Mucosa of rectum (tissue), 2 donors: Measurements from ENCODE around the gene BMX.

Source experiments
- H3K27ac ChIP-seq, 2 donors: one replicate each; pipeline ENCODE4 v1.7.0; 2013; ENCODE audit warnings: inconsistent platforms in 2 of 2, low read depth in 2 of 2, low read length in 2 of 2
- H3K27me3 ChIP-seq, 2 donors: one replicate each; pipeline ENCODE4 v1.7.0; 2013; ENCODE audit warnings: low read length in 2 of 2; ENCODE audit not compliant: control insufficient read depth in 2 of 2, insufficient read depth in 2 of 2
- H3K36me3 ChIP-seq, 2 donors: one replicate each; pipeline ENCODE4 v1.7.0; 2013; ENCODE audit warnings: low read length in 2 of 2; ENCODE audit not compliant: control insufficient read depth in 2 of 2, insufficient read depth in 2 of 2
- H3K4me1 ChIP-seq, 2 donors: one replicate each; pipeline ENCODE4 v1.7.0; 2013; ENCODE audit warnings: low read length in 2 of 2, mild to moderate bottlenecking in 1 of 2; ENCODE audit not compliant: control insufficient read depth in 2 of 2, insufficient read depth in 2 of 2
- H3K4me3 ChIP-seq, 2 donors: one replicate each; pipeline ENCODE4 v1.7.0; 2013; ENCODE audit warnings: low read length in 2 of 2
- H3K9ac ChIP-seq, 2 donors: one replicate each; pipeline ENCODE4 v1.7.0; 2013; ENCODE audit warnings: low read length in 2 of 2, low read depth in 1 of 2, mild to moderate bottlenecking in 1 of 2
- H3K9me3 ChIP-seq, 2 donors: one replicate each; pipeline ENCODE4 v1.7.0; 2013; ENCODE audit warnings: low read length in 2 of 2; ENCODE audit not compliant: control insufficient read depth in 2 of 2
- donor health status: healthy.
- donor health status: Normal muscosa, but diverticular disease.

BMX gene

DNA sequence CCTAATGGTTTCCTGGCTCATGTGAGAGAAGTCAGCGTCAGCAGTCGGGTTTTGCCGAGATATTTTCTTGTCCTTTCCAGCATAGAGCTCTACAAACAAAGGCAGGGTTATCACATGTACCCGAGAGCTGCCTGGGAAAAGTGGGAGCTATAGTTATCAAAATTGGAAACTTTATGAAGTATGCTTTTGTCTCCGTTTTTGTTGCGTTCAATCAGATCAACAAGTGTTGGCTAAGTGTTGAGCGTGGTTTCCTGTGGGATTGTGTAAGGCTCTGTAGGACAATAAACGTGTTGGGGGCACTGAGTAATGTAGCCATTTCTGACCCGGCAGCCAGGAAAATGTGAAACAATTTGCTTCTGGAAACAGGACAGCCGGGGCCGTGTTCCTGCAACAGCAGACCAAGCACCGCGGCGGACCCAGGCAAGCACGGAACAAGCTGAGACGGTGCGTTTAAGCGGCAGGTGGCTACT is at the start of gene BMX:
TSS of gene BMX (plus strand) at position 311 of the 470 bp plus-strand sequence. CDS start 7,547 bp downstream, outside the sequence.
- Histone ChIP-seq H3K9me3 (no peaks in the 10 kb centered on the region), H3K9ac (no peak within 1 kb of the TSS), H3K27me3 (peaks cover 3 to 4% of the 10 kb centered on the region in 2 donors), H3K27ac (no peak within 1 kb of the TSS), H3K4me1 (no peaks in the 10 kb centered on the region), H3K4me3 (no peak within 1 kb of the TSS), H3K36me3 (no peaks in the 10 kb centered on the region)

DNA sequence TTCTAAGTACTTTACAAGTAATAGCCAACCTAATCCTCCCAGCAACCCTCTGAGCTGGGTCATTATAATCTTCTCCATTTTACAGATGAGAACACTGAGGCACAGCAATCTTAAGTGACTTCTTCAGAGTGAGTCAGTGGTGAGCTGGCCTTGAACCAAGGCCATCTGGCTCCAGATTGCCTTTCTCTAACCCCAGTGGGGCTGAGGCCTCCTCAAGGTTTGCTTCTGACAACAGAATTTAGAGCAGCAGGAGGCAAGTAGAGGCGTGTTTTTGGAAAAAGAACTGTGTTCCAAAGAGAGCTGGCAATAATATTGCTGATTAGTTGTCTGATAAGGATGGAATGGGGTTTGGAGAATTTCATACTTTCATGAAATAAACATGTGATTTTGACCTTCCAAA is 48.7 kb upstream of the BMX start:
- Histone ChIP-seq H3K36me3 (no peaks in the 10 kb centered on the region), H3K27ac (no peak overlapping the region), H3K9ac (no peak overlapping the region), H3K27me3 (peaks cover 0 to 8% of the 10 kb centered on the region in 2 donors), H3K4me1 (no peaks in the 10 kb centered on the region), H3K9me3 (no peaks in the 10 kb centered on the region), H3K4me3 (no peak overlapping the region)

GRCh38 chrX:15464704-15465103 is 35.9 kb upstream of the BMX start:
- Histone ChIP-seq H3K4me1 (no peaks in the 10 kb centered on the region), H3K27ac (no peak overlapping the region), H3K27me3 (peaks cover 5 to 13% of the 10 kb centered on the region in 2 donors), H3K9ac (no peak overlapping the region), H3K9me3 (no peaks in the 10 kb centered on the region), H3K4me3 (no peak overlapping the region), H3K36me3 (no peaks in the 10 kb centered on the region)

- Histone ChIP-seq H3K27ac (no peak overlapping the region), H3K9ac (no peak overlapping the region), H3K27me3 (peaks cover 5 to 13% of the 10 kb centered on the region in 2 donors)
These were observed 35.3 kb upstream of the BMX start for GRCh38 chrX:15465347-15465746.

GRCh38 chrX:15465896-15466651 is 34.5 kb upstream of the BMX start:
- Histone ChIP-seq H3K9ac (no peak overlapping the region), H3K9me3 (no peaks in the 10 kb centered on the region), H3K36me3 (no peaks in the 10 kb centered on the region), H3K4me1 (no peaks in the 10 kb centered on the region), H3K27me3 (peaks cover 3 to 13% of the 10 kb centered on the region in 2 donors), H3K4me3 (no peak overlapping the region), H3K27ac (no peak overlapping the region)

More at GRCh38 chrX:15465347-15465746, 35.3 kb upstream of the BMX start:
- no peaks in the 10 kb centered on the region for H3K4me1 ChIP-seq
- no peaks in the 10 kb centered on the region for H3K36me3 ChIP-seq
- no peaks in the 10 kb centered on the region for H3K9me3 ChIP-seq
- no peak overlapping the region for H3K4me3 ChIP-seq

GRCh38 chrX:15468036-15468435 is 32.6 kb upstream of the BMX start:
- H3K9ac ChIP-seq: no peak overlapping the region
- no peaks in the 10 kb centered on the region for H3K4me1 ChIP-seq
- no peak overlapping the region for H3K4me3 ChIP-seq
- H3K27ac ChIP-seq: no peak overlapping the region
- no peaks in the 10 kb centered on the region for H3K36me3 ChIP-seq
- peaks cover 3 to 13% of the 10 kb centered on the region in 2 donors for H3K27me3 ChIP-seq
- H3K9me3 ChIP-seq: no peaks in the 10 kb centered on the region

- H3K9me3 ChIP-seq: no peaks in the 10 kb centered on the region
- peaks cover 3 to 10% of the 10 kb centered on the region in 2 donors for H3K27me3 ChIP-seq
- no peak overlapping the region for H3K9ac ChIP-seq
- no peak overlapping the region for H3K4me3 ChIP-seq
- H3K27ac ChIP-seq: peak overlapping the region; percentile 4 to 48
- no peaks in the 10 kb centered on the region for H3K4me1 ChIP-seq
- H3K36me3 ChIP-seq: no peaks in the 10 kb centered on the region
These were observed 31.0 kb upstream of the BMX start for GRCh38 chrX:15469613-15470012.

DNA sequence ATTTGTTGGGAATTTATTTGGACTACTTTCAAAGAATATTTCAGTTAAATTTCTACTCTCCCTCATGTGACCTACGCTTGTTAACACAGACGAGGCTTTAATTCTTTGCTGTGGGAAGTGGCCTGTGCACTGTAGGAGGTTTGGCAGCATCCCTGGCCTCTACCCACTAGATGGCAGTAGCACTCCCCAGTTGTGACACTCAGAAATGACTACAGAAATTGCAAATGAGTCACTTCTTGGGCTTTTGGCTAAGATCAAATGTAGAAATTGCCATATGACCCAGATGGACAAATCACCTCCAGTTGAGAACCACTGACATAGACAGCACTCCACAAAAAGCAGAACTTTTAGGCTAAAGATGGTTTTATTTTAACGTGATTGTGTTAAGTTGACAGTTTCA is 29.6 kb upstream of the BMX start:
- peaks cover 3 to 4% of the 10 kb centered on the region in 2 donors for H3K27me3 ChIP-seq
- H3K9me3 ChIP-seq: no peaks in the 10 kb centered on the region
- H3K27ac ChIP-seq: no peak overlapping the region
- H3K9ac ChIP-seq: no peak overlapping the region
- no peaks in the 10 kb centered on the region for H3K4me1 ChIP-seq
- H3K36me3 ChIP-seq: no peaks in the 10 kb centered on the region
- H3K4me3 ChIP-seq: no peak overlapping the region

DNA sequence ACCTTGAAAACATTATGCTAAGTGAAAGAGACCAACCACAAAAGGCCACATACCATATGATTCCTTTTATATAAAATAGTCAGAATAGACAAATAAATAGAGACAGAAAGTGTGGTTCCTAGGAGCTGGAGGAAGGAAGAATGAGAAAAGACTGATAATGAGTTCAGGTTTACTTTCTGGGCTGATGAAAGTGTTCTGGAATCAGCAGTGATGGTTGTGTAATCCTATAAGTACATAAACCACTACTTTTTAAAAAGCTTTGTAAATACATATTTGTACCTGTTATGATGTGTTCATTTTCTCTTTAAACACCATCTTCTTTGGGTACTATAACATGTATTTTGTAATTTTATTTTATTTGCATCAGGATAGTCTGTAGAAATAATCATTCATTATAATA is 28.1 kb upstream of the BMX start:
- H3K9ac ChIP-seq: no peak overlapping the region
- no peak overlapping the region for H3K4me3 ChIP-seq
- no peaks in the 10 kb centered on the region for H3K36me3 ChIP-seq
- H3K9me3 ChIP-seq: no peaks in the 10 kb centered on the region
- H3K27me3 ChIP-seq: peaks cover 0 to 2% of the 10 kb centered on the region in 2 donors
- H3K27ac ChIP-seq: no peak overlapping the region
- no peaks in the 10 kb centered on the region for H3K4me1 ChIP-seq

DNA sequence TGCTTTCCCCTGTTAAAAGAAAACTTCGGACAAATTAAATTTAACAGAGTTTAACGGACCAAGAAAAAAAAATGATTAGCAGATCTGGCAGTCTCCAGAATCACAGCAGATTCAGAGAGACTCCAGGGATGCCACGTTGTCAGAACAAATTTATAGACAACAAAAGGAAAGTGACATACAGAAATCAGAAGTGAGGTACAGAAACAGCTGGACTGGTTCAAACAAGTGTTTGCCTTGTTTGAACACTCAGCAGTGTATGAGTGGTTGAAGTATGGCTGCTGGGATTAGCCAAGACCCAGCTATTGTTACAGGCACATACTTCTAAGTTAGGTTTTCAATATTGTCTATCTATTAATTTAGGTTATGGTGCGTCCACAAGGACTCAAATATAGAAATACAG is 26.6 kb upstream of the BMX start:
- Histone ChIP-seq H3K4me3 (no peak overlapping the region), H3K27ac (no peak overlapping the region), H3K4me1 (no peaks in the 10 kb centered on the region), H3K9me3 (no peaks in the 10 kb centered on the region), H3K9ac (no peak overlapping the region), H3K27me3 (peaks cover 0 to 6% of the 10 kb centered on the region in 2 donors), H3K36me3 (no peaks in the 10 kb centered on the region)
